WTC11 (cell line): ENCODE data around the gene NECTIN3.

Experiments used
- GABPB1 ChIP-seq: sonication (generic); formaldehyde crosslinking; IDR thresholded peaks from 2 replicates; pipeline ENCODE4 v1.8.1; 2023; ENCODE audit warnings: mild to moderate bottlenecking, missing genetic modification reagents
- SP1 ChIP-seq: sonication (generic); formaldehyde crosslinking; conservative IDR thresholded peaks from 2 replicates; pipeline ENCODE4 v1.8.1; 2022; ENCODE audit warnings: missing genetic modification reagents
- TCF7 ChIP-seq: sonication (generic); formaldehyde crosslinking; IDR thresholded peaks from 2 replicates; pipeline ENCODE4 v1.8.0; 2022; ENCODE audit warnings: mild to moderate bottlenecking, low read depth, missing genetic modification reagents, moderate library complexity
- TF ChIP-seq, protein P1 (sequence below): fragments of 200-600 bp; IDR thresholded peaks from 2 replicates; pipeline ENCODE4 v1.8.0; 2022; ENCODE audit warnings: antibody characterized with exemption
- TF ChIP-seq, protein P2 (sequence below): sonication (generic); formaldehyde crosslinking; IDR thresholded peaks from 2 replicates; pipeline ENCODE4 v1.8.0; 2022; ENCODE audit warnings: mild to moderate bottlenecking, missing genetic modification reagents
- TF ChIP-seq, protein P3 (sequence below): sonication (generic); formaldehyde crosslinking; IDR thresholded peaks from 2 replicates; pipeline ENCODE4 v1.8.1; 2023; ENCODE audit warnings: mild to moderate bottlenecking, missing genetic modification reagents
- TF ChIP-seq, protein P4 (sequence below): sonication (generic); formaldehyde crosslinking; IDR thresholded peaks from 2 replicates; pipeline ENCODE4 v1.8.0; 2022; ENCODE audit warnings: mild to moderate bottlenecking, missing genetic modification reagents
- TF ChIP-seq, protein P5 (sequence below): sonication (generic); formaldehyde crosslinking; IDR thresholded peaks from 2 replicates; pipeline ENCODE4 v1.8.0; 2023; ENCODE audit warnings: missing genetic modification reagents

DNA sequence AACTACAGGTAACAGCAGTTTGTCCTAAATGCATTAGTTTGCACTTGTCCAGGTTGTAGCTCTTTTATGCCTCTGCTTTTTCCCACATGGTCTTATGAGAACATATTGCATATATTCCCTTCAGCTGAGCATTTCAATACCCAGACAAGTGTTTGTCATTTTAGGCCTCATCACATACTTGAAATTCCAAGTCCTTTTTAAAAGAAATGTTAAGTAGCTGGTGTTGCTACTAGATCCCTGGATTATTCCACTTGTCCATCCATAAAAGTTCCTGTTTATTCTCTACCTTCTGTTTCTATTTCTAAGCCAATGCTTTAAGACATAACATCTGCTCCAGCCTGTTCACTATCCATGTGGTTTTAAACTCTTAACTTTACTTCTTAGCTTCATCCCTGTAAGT, 128.4 kb downstream of the NECTIN3 start:
- TF ChIP-seq SP1: no peak
- TF ChIP-seq, protein P1, sequence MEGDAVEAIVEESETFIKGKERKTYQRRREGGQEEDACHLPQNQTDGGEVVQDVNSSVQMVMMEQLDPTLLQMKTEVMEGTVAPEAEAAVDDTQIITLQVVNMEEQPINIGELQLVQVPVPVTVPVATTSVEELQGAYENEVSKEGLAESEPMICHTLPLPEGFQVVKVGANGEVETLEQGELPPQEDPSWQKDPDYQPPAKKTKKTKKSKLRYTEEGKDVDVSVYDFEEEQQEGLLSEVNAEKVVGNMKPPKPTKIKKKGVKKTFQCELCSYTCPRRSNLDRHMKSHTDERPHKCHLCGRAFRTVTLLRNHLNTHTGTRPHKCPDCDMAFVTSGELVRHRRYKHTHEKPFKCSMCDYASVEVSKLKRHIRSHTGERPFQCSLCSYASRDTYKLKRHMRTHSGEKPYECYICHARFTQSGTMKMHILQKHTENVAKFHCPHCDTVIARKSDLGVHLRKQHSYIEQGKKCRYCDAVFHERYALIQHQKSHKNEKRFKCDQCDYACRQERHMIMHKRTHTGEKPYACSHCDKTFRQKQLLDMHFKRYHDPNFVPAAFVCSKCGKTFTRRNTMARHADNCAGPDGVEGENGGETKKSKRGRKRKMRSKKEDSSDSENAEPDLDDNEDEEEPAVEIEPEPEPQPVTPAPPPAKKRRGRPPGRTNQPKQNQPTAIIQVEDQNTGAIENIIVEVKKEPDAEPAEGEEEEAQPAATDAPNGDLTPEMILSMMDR: no peak
- TF ChIP-seq, protein P2, sequence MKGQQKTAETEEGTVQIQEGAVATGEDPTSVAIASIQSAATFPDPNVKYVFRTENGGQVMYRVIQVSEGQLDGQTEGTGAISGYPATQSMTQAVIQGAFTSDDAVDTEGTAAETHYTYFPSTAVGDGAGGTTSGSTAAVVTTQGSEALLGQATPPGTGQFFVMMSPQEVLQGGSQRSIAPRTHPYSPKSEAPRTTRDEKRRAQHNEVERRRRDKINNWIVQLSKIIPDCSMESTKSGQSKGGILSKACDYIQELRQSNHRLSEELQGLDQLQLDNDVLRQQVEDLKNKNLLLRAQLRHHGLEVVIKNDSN (CRISPR knock-in tag): no peak
- TF ChIP-seq GABPB1 (CRISPR knock-in tag): no peak
- TF ChIP-seq, protein P3, sequence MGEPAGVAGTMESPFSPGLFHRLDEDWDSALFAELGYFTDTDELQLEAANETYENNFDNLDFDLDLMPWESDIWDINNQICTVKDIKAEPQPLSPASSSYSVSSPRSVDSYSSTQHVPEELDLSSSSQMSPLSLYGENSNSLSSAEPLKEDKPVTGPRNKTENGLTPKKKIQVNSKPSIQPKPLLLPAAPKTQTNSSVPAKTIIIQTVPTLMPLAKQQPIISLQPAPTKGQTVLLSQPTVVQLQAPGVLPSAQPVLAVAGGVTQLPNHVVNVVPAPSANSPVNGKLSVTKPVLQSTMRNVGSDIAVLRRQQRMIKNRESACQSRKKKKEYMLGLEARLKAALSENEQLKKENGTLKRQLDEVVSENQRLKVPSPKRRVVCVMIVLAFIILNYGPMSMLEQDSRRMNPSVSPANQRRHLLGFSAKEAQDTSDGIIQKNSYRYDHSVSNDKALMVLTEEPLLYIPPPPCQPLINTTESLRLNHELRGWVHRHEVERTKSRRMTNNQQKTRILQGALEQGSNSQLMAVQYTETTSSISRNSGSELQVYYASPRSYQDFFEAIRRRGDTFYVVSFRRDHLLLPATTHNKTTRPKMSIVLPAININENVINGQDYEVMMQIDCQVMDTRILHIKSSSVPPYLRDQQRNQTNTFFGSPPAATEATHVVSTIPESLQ (CRISPR knock-in tag): no peak
- TF ChIP-seq, protein P4, sequence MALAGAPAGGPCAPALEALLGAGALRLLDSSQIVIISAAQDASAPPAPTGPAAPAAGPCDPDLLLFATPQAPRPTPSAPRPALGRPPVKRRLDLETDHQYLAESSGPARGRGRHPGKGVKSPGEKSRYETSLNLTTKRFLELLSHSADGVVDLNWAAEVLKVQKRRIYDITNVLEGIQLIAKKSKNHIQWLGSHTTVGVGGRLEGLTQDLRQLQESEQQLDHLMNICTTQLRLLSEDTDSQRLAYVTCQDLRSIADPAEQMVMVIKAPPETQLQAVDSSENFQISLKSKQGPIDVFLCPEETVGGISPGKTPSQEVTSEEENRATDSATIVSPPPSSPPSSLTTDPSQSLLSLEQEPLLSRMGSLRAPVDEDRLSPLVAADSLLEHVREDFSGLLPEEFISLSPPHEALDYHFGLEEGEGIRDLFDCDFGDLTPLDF (CRISPR knock-in tag): no peak
- no peak for TF ChIP-seq TCF7 (CRISPR knock-in tag)
- TF ChIP-seq, protein P5, sequence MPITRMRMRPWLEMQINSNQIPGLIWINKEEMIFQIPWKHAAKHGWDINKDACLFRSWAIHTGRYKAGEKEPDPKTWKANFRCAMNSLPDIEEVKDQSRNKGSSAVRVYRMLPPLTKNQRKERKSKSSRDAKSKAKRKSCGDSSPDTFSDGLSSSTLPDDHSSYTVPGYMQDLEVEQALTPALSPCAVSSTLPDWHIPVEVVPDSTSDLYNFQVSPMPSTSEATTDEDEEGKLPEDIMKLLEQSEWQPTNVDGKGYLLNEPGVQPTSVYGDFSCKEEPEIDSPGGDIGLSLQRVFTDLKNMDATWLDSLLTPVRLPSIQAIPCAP (CRISPR knock-in tag): no peak
